WTC11 (cell line): ENCODE results near the gene ITFG1. TPM values are rescaled to one million over a fixed set of nuclear protein-coding genes. Genes with fewer than 3 reads are reported as not detected.

Experiments
- ATAC-seq: fragments of 200-7000 bp; cut with Tn5 transposase; 2 replicates; pipeline ENCODE4 v1.10.0; 2021; ENCODE audit warnings: mild to moderate bottlenecking, moderate library complexity
- CTCF ChIA-PET: fragments of 300-600 bp; sonication (Branson Sonifier 250); formaldehyde crosslinking; loops from one replicate; lab custom pipeline; 2021; ENCODE audit warnings: antibody characterized with exemption; lab: Charles Lee
- POLR2A ChIA-PET: fragments of 350-600 bp; sonication (Branson Sonifier 250); formaldehyde crosslinking; loops from one replicate; lab custom pipeline; 2021; ENCODE audit warnings: antibody characterized with exemption; lab: Charles Lee
- DNase-seq: peaks from one replicate; pipeline ENCODE4 v3.0.0; 2021; ENCODE audit warnings: low spot score
- H3K27ac Mint-ChIP-seq: 2 replicates; pipeline ENCODE4 v1.8.0; 2021; ENCODE audit warnings: mixed read lengths
- H3K27me3 Mint-ChIP-seq: 2 replicates; pipeline ENCODE4 v1.8.0; 2021; ENCODE audit warnings: low read depth, mild to moderate bottlenecking, moderate library complexity, mixed read lengths
- H3K36me3 Mint-ChIP-seq: 2 replicates; pipeline ENCODE4 v1.8.0; 2021; ENCODE audit warnings: mixed read lengths
- H3K4me1 Mint-ChIP-seq: 2 replicates; pipeline ENCODE4 v1.8.0; 2022; ENCODE audit warnings: mixed read lengths
- H3K4me3 Mint-ChIP-seq: 2 replicates; pipeline ENCODE4 v1.8.0; 2021; ENCODE audit warnings: mild to moderate bottlenecking, moderate library complexity, mixed read lengths
- H3K9me3 Mint-ChIP-seq: 2 replicates; pipeline ENCODE4 v1.8.0; 2021; ENCODE audit warnings: mixed read lengths
- ARID4B ChIP-seq: sonication (generic); formaldehyde crosslinking; IDR thresholded peaks from 2 replicates; pipeline ENCODE4 v1.8.0; 2023; ENCODE audit warnings: missing genetic modification reagents, mild to moderate bottlenecking, borderline replicate concordance
- ATF6 ChIP-seq: sonication (generic); formaldehyde crosslinking; IDR thresholded peaks from 2 replicates; pipeline ENCODE4 v1.8.1; 2023; ENCODE audit warnings: mild to moderate bottlenecking, missing genetic modification reagents
- CBFB ChIP-seq: sonication (generic); formaldehyde crosslinking; IDR thresholded peaks from 2 replicates; pipeline ENCODE4 v1.8.1; 2022; ENCODE audit warnings: mild to moderate bottlenecking, low read depth, missing genetic modification reagents
- ERG ChIP-seq: fragments of 250-450 bp; sonication (Bioruptor Pico); IDR thresholded peaks from 2 replicates; pipeline ENCODE4 v1.8.0; 2021; ENCODE audit warnings: mild to moderate bottlenecking
- FOXJ3 ChIP-seq: sonication (generic); formaldehyde crosslinking; IDR thresholded peaks from 2 replicates; pipeline ENCODE4 v1.9.0; 2021; ENCODE audit warnings: missing genetic modification reagents, mild to moderate bottlenecking, borderline replicate concordance
- GTF2I ChIP-seq: fragments of 250-450 bp; sonication (Bioruptor Pico); conservative IDR thresholded peaks from 2 replicates; pipeline ENCODE4 v1.4.0; 2021; ENCODE audit warnings: mild to moderate bottlenecking
- MXD4 ChIP-seq: fragments of 250-450 bp; sonication (Bioruptor Pico); IDR thresholded peaks from 2 replicates; pipeline ENCODE4 v1.8.0; 2021; ENCODE audit warnings: mild to moderate bottlenecking, moderate library complexity, borderline replicate concordance
- NFATC4 ChIP-seq: fragments of 250-450 bp; sonication (Bioruptor Pico); IDR thresholded peaks from 2 replicates; pipeline ENCODE4 v1.9.0; 2021; ENCODE audit warnings: mild to moderate bottlenecking
- PRRX2 ChIP-seq: fragments of 250-450 bp; sonication (Bioruptor Pico); IDR thresholded peaks from 2 replicates; pipeline ENCODE4 v1.8.0; 2021; ENCODE audit warnings: mild to moderate bottlenecking
- SOX15 ChIP-seq: fragments of 250-450 bp; sonication (Bioruptor Pico); IDR thresholded peaks from 2 replicates; pipeline ENCODE4 v1.9.0; 2021; ENCODE audit warnings: mild to moderate bottlenecking
- ZBTB21 ChIP-seq: sonication (generic); formaldehyde crosslinking; IDR thresholded peaks from 2 replicates; pipeline ENCODE4 v1.8.1; 2023; ENCODE audit warnings: mild to moderate bottlenecking, missing genetic modification reagents, borderline replicate concordance
- ZMAT4 ChIP-seq: fragments of 250-450 bp; sonication (Bioruptor Pico); IDR thresholded peaks from 2 replicates; pipeline ENCODE4 v1.9.0; 2021; ENCODE audit warnings: mild to moderate bottlenecking
- ZNF121 ChIP-seq: sonication (generic); formaldehyde crosslinking; IDR thresholded peaks from 2 replicates; pipeline ENCODE4 v1.8.0; 2023; ENCODE audit warnings: missing genetic modification reagents
- ZNF232 ChIP-seq: sonication (generic); formaldehyde crosslinking; IDR thresholded peaks from 2 replicates; pipeline ENCODE4 v1.8.0; 2022; ENCODE audit warnings: mild to moderate bottlenecking, missing genetic modification reagents
- total RNA-seq: library from RNA; stranded (reverse); gene quantifications from 3 replicates; pipeline ENCODE4 v1.2.3, GENCODE V29; 2021
- TF ChIP-seq, protein P1 (sequence below): fragments of 200-600 bp; IDR thresholded peaks from 2 replicates; pipeline ENCODE4 v1.8.0; 2022; ENCODE audit warnings: antibody characterized with exemption
- TF ChIP-seq, protein P2 (sequence below): sonication (generic); formaldehyde crosslinking; IDR thresholded peaks from 2 replicates; pipeline ENCODE4 v1.8.1; 2023; ENCODE audit warnings: mild to moderate bottlenecking, missing genetic modification reagents, borderline replicate concordance
- TF ChIP-seq, protein P3 (sequence below): sonication (generic); formaldehyde crosslinking; IDR thresholded peaks from 2 replicates; pipeline ENCODE4 v1.8.1; 2023; ENCODE audit warnings: mild to moderate bottlenecking, moderate library complexity, missing genetic modification reagents

Gene ITFG1
- total RNA-seq, 1 experiment from 2014 or later = 21.1 TPM

- ChIA-PET CTCF (interaction anchor here (0.6 to 1.3 kb wide), 13 partner anchors 8 to 794 kb away, joined by 3 to 5 read pairs (median 4); partner anchors contain the start of genes ITFG1, NETO2 and PHKB), POLR2A (no interaction called here)
- Mint-ChIP-seq H3K27me3 (no peaks in the 10 kb centered on the region), H3K9me3 (no peaks in the 10 kb centered on the region), H3K4me3 (no peak overlapping the region), H3K36me3 (no peaks in the 10 kb centered on the region; the same call in 1 of the 2 replicates), H3K27ac (no peak overlapping the region), H3K4me1 (no peaks in the 10 kb centered on the region)
- ATAC-seq (0 out of 2 replicates have a peak, but pooled peaks have one; percentile 60), DNase-seq (peak; percentile 29)
- TF ChIP-seq PRRX2 (CRISPR knock-in tag) (no peak), FOXJ3 (CRISPR knock-in tag) (no peak)
- TF ChIP-seq, protein P1, sequence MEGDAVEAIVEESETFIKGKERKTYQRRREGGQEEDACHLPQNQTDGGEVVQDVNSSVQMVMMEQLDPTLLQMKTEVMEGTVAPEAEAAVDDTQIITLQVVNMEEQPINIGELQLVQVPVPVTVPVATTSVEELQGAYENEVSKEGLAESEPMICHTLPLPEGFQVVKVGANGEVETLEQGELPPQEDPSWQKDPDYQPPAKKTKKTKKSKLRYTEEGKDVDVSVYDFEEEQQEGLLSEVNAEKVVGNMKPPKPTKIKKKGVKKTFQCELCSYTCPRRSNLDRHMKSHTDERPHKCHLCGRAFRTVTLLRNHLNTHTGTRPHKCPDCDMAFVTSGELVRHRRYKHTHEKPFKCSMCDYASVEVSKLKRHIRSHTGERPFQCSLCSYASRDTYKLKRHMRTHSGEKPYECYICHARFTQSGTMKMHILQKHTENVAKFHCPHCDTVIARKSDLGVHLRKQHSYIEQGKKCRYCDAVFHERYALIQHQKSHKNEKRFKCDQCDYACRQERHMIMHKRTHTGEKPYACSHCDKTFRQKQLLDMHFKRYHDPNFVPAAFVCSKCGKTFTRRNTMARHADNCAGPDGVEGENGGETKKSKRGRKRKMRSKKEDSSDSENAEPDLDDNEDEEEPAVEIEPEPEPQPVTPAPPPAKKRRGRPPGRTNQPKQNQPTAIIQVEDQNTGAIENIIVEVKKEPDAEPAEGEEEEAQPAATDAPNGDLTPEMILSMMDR = peak; percentile 55
Observed at GRCh38 chr16:47258874-47259461, 201.9 kb downstream of the ITFG1 start.

GRCh38 chr16:47254756-47255155 lies 206.1 kb downstream of the ITFG1 start:
- H3K36me3 Mint-ChIP-seq = no peaks in the 10 kb centered on the region; the same call in 1 of the 2 replicates
- H3K9me3 Mint-ChIP-seq = no peaks in the 10 kb centered on the region
- CTCF ChIA-PET = no interaction called here
- no peak overlapping the region for H3K4me3 Mint-ChIP-seq
- DNase-seq (no peak), ATAC-seq (no peak)
- no peaks in the 10 kb centered on the region for H3K4me1 Mint-ChIP-seq
- POLR2A ChIA-PET = no interaction called here
- H3K27me3 Mint-ChIP-seq = no peaks in the 10 kb centered on the region
- H3K27ac Mint-ChIP-seq = no peak overlapping the region
- TF ChIP-seq SOX15 = no peak
- TF ChIP-seq ZNF232 (CRISPR knock-in tag) = no peak
- TF ChIP-seq ARID4B = no peak
- no peak for TF ChIP-seq ERG (CRISPR knock-in tag)
- TF ChIP-seq CBFB (CRISPR knock-in tag) = no peak
- no peak for TF ChIP-seq GTF2I (CRISPR knock-in tag)
- TF ChIP-seq ZMAT4 = no peak
- TF ChIP-seq, protein P2, sequence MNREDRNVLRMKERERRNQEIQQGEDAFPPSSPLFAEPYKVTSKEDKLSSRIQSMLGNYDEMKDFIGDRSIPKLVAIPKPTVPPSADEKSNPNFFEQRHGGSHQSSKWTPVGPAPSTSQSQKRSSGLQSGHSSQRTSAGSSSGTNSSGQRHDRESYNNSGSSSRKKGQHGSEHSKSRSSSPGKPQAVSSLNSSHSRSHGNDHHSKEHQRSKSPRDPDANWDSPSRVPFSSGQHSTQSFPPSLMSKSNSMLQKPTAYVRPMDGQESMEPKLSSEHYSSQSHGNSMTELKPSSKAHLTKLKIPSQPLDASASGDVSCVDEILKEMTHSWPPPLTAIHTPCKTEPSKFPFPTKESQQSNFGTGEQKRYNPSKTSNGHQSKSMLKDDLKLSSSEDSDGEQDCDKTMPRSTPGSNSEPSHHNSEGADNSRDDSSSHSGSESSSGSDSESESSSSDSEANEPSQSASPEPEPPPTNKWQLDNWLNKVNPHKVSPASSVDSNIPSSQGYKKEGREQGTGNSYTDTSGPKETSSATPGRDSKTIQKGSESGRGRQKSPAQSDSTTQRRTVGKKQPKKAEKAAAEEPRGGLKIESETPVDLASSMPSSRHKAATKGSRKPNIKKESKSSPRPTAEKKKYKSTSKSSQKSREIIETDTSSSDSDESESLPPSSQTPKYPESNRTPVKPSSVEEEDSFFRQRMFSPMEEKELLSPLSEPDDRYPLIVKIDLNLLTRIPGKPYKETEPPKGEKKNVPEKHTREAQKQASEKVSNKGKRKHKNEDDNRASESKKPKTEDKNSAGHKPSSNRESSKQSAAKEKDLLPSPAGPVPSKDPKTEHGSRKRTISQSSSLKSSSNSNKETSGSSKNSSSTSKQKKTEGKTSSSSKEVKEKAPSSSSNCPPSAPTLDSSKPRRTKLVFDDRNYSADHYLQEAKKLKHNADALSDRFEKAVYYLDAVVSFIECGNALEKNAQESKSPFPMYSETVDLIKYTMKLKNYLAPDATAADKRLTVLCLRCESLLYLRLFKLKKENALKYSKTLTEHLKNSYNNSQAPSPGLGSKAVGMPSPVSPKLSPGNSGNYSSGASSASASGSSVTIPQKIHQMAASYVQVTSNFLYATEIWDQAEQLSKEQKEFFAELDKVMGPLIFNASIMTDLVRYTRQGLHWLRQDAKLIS (CRISPR knock-in tag) = no peak
- TF ChIP-seq ZBTB21 (CRISPR knock-in tag) = no peak
- TF ChIP-seq, protein P3, sequence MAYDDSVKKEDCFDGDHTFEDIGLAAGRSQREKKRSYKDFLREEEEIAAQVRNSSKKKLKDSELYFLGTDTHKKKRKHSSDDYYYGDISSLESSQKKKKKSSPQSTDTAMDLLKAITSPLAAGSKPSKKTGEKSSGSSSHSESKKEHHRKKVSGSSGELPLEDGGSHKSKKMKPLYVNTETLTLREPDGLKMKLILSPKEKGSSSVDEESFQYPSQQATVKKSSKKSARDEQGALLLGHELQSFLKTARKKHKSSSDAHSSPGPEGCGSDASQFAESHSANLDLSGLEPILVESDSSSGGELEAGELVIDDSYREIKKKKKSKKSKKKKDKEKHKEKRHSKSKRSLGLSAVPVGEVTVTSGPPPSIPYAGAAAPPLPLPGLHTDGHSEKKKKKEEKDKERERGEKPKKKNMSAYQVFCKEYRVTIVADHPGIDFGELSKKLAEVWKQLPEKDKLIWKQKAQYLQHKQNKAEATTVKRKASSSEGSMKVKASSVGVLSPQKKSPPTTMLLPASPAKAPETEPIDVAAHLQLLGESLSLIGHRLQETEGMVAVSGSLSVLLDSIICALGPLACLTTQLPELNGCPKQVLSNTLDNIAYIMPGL (CRISPR knock-in tag) = no peak
- TF ChIP-seq MXD4 (CRISPR knock-in tag) = no peak
- no peak for TF ChIP-seq NFATC4 (CRISPR knock-in tag)
- no peak for TF ChIP-seq ATF6
- TF ChIP-seq ZNF121 = no peak
